ENCODE measurements around the gene DACH1. TPM values are rescaled to one million over a fixed set of nuclear protein-coding genes. Genes with fewer than 3 reads are reported as not detected.

The DACH1 gene
- total and polyA plus RNA-seq, 4 donors: 1.4 to 42.3 (median 3.7) TPM

GRCh38 chr13:71861769-71862458, 5.1 kb downstream of the DACH1 start:
- DNase-seq (peak in 2 of 3 donors; percentile 44 to 45), ATAC-seq (ENCODE audit: insufficient read depth, low FRiP score) (no peak)
- Histone ChIP-seq H3K27me3 (ENCODE audit: control insufficient read depth in 3 of 3, insufficient read depth in 3 of 3, low read length in 2 of 3) (peaks cover 0 to 27% (median 0%) of the 10 kb centered on the region in 3 donors), H3K27ac (ENCODE audit: low read depth in 1 of 2, low read length in 1 of 2) (no peak overlapping the region), H3K9me3 (ENCODE audit: control insufficient read depth in 4 of 4, insufficient read depth in 3 of 4, low read length in 3 of 4) (no peaks in the 10 kb centered on the region), H3K4me1 (ENCODE audit: control insufficient read depth in 5 of 5, insufficient read depth in 5 of 5, low read length in 5 of 5) (peaks cover 0 to 36% (median 8%) of the 10 kb centered on the region in 5 donors), H3K36me3 (ENCODE audit: control insufficient read depth in 4 of 4, insufficient read depth in 4 of 4, low read length in 4 of 4) (peaks cover 0 to 8% (median 0%) of the 10 kb centered on the region in 4 donors), H3K9ac (ENCODE audit: insufficient read depth in 1 of 2, low read length in 2 of 2) (peak overlapping the region in 1 of 2 donors; percentile 49), H3K4me3 (no peak overlapping the region)
- no peak for TF ChIP-seq CTCF (IDR thresholded peaks at IDR 0.05; ENCODE audit: control extremely low read depth, extremely low read depth)
- 28 to 39% methylated on average over 2 of the region's 2 CpGs for WGBS, 2 donors

DNA sequence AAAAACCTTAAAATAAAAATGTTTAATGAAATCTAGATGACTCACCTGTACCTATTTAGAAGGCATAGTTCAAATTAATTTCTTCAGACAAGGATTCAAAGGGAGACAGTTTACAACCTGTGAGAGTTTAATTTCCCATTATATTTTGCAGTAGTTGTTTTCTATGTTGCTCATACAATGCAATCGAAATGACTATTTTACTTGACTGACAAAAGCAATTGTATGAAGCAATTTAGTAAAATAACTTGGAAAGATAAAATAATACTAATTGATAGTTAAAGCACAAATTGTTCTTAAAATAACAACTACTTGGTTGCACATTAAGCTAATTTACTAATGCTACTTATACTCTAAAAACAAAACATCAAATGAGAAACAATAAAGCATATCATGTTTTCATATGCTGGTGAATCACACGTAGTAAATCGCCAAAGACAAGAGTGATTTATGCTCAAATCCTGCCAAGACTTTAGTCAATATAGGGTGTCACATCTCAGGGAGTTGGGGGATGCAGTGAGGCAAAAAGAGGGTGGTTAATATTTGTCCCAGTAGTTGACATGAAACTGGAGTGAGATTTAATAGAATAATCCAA, 6.4 kb downstream of the DACH1 start:
- ATAC-seq (ENCODE audit: insufficient read depth, low FRiP score): no peak
- H3K27ac ChIP-seq (ENCODE audit: low read depth in 1 of 2, low read length in 1 of 2): no peak overlapping the region
- TF ChIP-seq CTCF (IDR thresholded peaks at IDR 0.05; ENCODE audit: control extremely low read depth, extremely low read depth): no peak
- no peaks in the 10 kb centered on the region for H3K9me3 ChIP-seq (ENCODE audit: control insufficient read depth in 4 of 4, insufficient read depth in 3 of 4, low read length in 3 of 4)
- WGBS, 2 donors: 33 to 41% methylated on average over 3 of the region's 3 CpGs
- peaks cover 0 to 27% (median 0%) of the 10 kb centered on the region in 3 donors for H3K27me3 ChIP-seq (ENCODE audit: control insufficient read depth in 3 of 3, insufficient read depth in 3 of 3, low read length in 2 of 3)
- no peak overlapping the region for H3K4me3 ChIP-seq
- peaks cover 0 to 4% (median 1%) of the 10 kb centered on the region in 4 donors for H3K36me3 ChIP-seq (ENCODE audit: control insufficient read depth in 4 of 4, insufficient read depth in 4 of 4, low read length in 4 of 4)
- H3K4me1 ChIP-seq (ENCODE audit: control insufficient read depth in 5 of 5, insufficient read depth in 5 of 5, low read length in 5 of 5): peaks cover 0 to 36% (median 8%) of the 10 kb centered on the region in 5 donors
- peak in 2 of 3 donors; percentile 44 for DNase-seq
- H3K9ac ChIP-seq (ENCODE audit: insufficient read depth in 1 of 2, low read length in 2 of 2): peak overlapping the region; percentile 7 to 47

- H3K36me3 ChIP-seq (ENCODE audit: control insufficient read depth in 4 of 4, insufficient read depth in 4 of 4, low read length in 4 of 4): peaks cover 0 to 4% (median 1%) of the 10 kb centered on the region in 4 donors
- no peak for TF ChIP-seq CTCF (IDR thresholded peaks at IDR 0.05; ENCODE audit: control extremely low read depth, extremely low read depth)
- H3K4me1 ChIP-seq (ENCODE audit: control insufficient read depth in 5 of 5, insufficient read depth in 5 of 5, low read length in 5 of 5): peaks cover 0 to 36% (median 5%) of the 10 kb centered on the region in 5 donors
- H3K4me3 ChIP-seq: no peak overlapping the region
- WGBS, 2 donors: 33 to 64% methylated on average over 1 of the region's 1 CpG
- no peaks in the 10 kb centered on the region for H3K9me3 ChIP-seq (ENCODE audit: control insufficient read depth in 4 of 4, insufficient read depth in 3 of 4, low read length in 3 of 4)
- DNase-seq (no peak), ATAC-seq (ENCODE audit: insufficient read depth, low FRiP score) (no peak)
- H3K27ac ChIP-seq (ENCODE audit: low read depth in 1 of 2, low read length in 1 of 2): no peak overlapping the region
- H3K9ac ChIP-seq (ENCODE audit: insufficient read depth in 1 of 2, low read length in 2 of 2): no peak overlapping the region
- H3K27me3 ChIP-seq (ENCODE audit: control insufficient read depth in 3 of 3, insufficient read depth in 3 of 3, low read length in 2 of 3): peaks cover 0 to 13% (median 0%) of the 10 kb centered on the region in 3 donors
Measured at GRCh38 chr13:71858647-71859046, 8.4 kb downstream of the DACH1 start.
